WTC11 (cell line): ENCODE results near the gene FBXL14.

Experiments used
- ATF1 ChIP-seq: sonication (generic); formaldehyde crosslinking; IDR thresholded peaks from 2 replicates; pipeline ENCODE4 v1.8.1; 2023; ENCODE audit warnings: mild to moderate bottlenecking, moderate library complexity, missing genetic modification reagents
- ATF3 ChIP-seq: sonication (generic); formaldehyde crosslinking; conservative IDR thresholded peaks from 2 replicates; pipeline ENCODE4 v1.8.1; 2022; ENCODE audit warnings: mild to moderate bottlenecking, missing genetic modification reagents
- CREB1 ChIP-seq: sonication (generic); formaldehyde crosslinking; IDR thresholded peaks from 2 replicates; pipeline ENCODE4 v1.8.0; 2023; ENCODE audit warnings: mild to moderate bottlenecking, missing genetic modification reagents
- CREM ChIP-seq: sonication (generic); formaldehyde crosslinking; IDR thresholded peaks from 2 replicates; pipeline ENCODE4 v1.8.1; 2022; ENCODE audit warnings: mild to moderate bottlenecking, missing genetic modification reagents, moderate library complexity
- CTCF ChIP-seq: fragments of 200-600 bp; IDR thresholded peaks from 2 replicates; pipeline ENCODE4 v1.8.0; 2022; ENCODE audit warnings: antibody characterized with exemption
- E2F4 ChIP-seq: sonication (generic); formaldehyde crosslinking; IDR thresholded peaks from 2 replicates; pipeline ENCODE4 v1.8.1; 2022; ENCODE audit warnings: low read depth, mild to moderate bottlenecking, moderate library complexity, missing genetic modification reagents, borderline replicate concordance
- ELF4 ChIP-seq: sonication (generic); formaldehyde crosslinking; IDR thresholded peaks from 2 replicates; pipeline ENCODE4 v1.8.1; 2022; ENCODE audit warnings: low read depth, mild to moderate bottlenecking, moderate library complexity, missing genetic modification reagents
- IRF1 ChIP-seq: sonication (generic); formaldehyde crosslinking; IDR thresholded peaks from 2 replicates; pipeline ENCODE4 v1.8.0; 2023; ENCODE audit warnings: missing genetic modification reagents
- MAX ChIP-seq: sonication (generic); formaldehyde crosslinking; IDR thresholded peaks from 2 replicates; pipeline ENCODE4 v1.8.0; 2022; ENCODE audit warnings: mild to moderate bottlenecking, missing genetic modification reagents
- NR3C1 ChIP-seq: sonication (generic); formaldehyde crosslinking; conservative IDR thresholded peaks from 2 replicates; pipeline ENCODE4 v1.8.1; 2023; ENCODE audit warnings: low read depth, mild to moderate bottlenecking, missing genetic modification reagents
- SP1 ChIP-seq: sonication (generic); formaldehyde crosslinking; conservative IDR thresholded peaks from 2 replicates; pipeline ENCODE4 v1.8.1; 2022; ENCODE audit warnings: missing genetic modification reagents
- USF1 ChIP-seq: sonication (generic); formaldehyde crosslinking; IDR thresholded peaks from 2 replicates; pipeline ENCODE4 v1.8.0; 2022; ENCODE audit warnings: mild to moderate bottlenecking, missing genetic modification reagents

GRCh38 chr12:1533602-1534304 is 60.6 kb downstream of the FBXL14 start:
- TF ChIP-seq IRF1 (CRISPR knock-in tag) (no peak), USF1 (CRISPR knock-in tag) (no peak), CTCF (no peak), MAX (no peak), SP1 (CRISPR knock-in tag) (no peak), NR3C1 (CRISPR knock-in tag) (no peak), CREB1 (CRISPR knock-in tag) (no peak), ELF4 (no peak), CREM (CRISPR knock-in tag) (no peak), E2F4 (CRISPR knock-in tag) (no peak), ATF1 (CRISPR knock-in tag) (no peak), ATF3 (CRISPR knock-in tag) (no peak)
